ENCODE measurements around the gene GJC1.
A peak's percentile ranks its signal among the peaks of the same experiment; 100 is the strongest.

Gene GJC1

DNA sequence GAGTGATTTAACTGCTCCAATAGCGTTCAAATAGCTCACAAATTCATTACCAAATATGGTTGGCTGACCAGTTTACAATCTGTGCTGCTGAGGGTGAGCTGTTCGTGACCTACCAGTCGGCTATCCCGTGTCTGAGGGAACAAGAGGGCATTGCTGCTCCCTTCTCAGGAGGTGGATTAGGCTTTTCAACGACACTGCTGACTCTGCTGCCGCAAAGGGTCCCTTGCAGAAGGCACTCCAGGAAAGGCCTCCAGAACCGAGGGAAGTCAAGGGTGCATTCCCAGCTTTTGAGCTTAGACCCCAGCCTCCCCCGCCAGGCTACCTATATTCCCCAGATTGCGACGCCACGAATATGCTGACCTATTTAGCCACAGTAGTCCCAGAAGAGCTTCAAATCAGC lies 32.3 kb downstream of the GJC1 start:
- no peak for DNase-seq

GRCh38 chr17:44796731-44797130 lies 33.4 kb downstream of the GJC1 start:
- no peak for DNase-seq

GRCh38 chr17:44795928-44796327 lies 34.2 kb downstream of the GJC1 start:
- DNase-seq, result no peak

DNA sequence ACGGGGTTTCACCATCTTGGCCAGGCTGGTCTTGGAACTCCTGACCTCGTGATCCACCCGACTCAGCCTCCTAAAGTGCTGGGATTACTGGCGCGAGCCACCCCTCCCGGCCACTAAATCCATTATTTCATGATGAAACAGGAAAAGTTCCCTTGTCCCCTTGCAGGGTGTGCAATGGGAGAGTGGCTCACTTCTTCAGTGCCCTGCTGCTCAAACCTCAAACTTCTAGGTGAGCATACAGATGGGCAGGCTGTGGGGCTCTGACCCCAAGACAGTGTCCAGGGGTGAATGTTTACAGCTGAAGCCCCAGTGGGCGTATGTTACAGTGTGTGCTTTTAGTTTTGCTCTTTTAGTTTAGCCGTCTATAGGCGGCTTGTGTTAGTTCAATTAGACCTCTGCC lies 34.7 kb downstream of the GJC1 start:
- no peak for DNase-seq

DNA sequence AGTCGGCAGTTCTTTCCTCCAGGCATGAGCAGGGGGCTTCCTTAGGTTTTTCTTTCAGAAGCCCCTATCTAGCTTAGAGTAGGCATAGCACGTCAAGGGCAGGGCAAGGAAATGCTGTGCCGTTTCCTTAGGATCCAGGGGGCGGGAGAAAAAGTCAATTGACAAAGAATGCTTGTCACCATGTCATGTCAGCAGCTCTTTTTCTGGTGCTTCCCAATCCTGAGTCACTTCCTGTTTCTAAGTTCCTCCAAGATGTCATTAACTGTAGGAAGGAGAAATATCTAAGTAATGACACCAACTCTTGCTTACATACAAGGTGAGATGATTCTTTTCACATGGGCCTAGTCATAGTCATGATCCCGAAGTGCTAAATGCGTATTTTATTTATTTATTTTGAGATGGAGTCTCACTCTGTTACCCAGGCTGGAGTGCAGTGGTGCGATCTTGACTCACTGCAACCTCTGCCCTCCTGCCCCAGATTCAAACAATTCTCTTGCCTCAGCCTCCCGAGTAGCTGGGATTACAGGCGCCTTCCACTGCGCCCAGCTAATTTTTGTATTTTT lies 35.2 kb downstream of the GJC1 start:
- DNase-seq, result peak; percentile 78 to 90

DNA sequence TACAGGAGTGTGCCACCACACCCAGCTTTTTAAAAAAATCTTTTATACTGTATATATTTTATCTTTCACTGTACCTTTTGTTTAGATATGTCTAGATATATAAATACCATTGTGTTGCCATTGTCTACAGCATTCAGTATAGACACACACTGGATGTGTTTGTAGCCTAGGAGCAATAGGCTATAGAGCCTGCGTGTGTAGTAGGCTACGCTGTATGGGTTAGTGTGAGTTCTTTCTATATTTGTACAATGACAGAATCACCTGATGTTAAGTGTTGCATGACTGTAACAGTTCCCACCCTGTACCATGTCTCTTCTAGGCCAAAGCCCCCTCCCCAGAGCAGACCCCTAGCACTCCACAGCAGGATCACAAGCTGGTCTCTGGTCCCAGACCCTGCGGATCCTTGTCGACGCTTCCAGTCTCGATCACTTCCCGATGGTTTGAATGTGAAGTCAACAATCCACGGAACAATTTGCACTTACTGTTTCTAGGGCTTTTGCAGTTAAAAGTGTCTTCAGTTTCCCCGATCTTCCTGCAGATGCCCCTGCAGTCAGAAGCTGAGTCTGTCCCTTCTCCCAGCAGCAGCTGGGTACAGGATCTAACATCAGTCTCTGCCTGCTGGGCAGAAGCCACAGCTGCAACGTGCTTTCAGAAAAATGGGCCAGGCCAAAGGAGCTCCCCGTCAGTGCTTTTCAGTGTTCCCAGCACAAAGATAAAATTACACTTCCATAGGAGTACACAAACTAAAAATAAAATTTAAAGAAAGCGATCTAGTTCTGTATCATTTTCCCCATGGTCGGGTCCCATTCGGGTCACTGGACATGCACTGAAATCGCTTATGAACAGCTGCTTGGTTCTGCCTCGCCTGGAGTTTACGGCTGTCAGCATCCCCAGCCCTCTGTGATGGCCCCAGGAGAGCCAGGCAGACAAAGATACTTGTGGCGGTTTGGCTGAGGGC lies 35.9 kb downstream of the GJC1 start:
- DNase-seq, result no peak

- DNase-seq, result no peak
These were observed 37.8 kb downstream of the GJC1 start for GRCh38 chr17:44792276-44792675.

DNA sequence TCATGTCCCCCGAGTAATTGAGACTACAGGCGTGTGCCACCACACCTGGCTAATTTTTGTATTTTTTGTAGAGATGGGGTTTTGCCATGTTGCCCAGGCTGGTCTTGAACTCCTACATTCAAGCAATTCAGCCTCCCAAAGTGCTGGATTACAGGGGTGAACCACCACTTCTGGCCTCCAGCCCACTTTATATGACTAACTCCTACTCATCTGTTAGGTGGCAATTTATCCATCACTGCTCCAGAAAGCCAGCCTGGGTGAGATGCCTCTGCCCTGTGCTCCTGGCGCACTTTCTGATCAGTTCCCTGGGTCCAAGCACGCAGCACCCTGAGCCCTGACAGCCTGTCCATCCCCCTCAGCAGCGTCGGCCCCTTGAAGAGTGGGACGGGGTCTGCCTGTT lies 41.9 kb downstream of the GJC1 start:
- no peak for DNase-seq

DNA sequence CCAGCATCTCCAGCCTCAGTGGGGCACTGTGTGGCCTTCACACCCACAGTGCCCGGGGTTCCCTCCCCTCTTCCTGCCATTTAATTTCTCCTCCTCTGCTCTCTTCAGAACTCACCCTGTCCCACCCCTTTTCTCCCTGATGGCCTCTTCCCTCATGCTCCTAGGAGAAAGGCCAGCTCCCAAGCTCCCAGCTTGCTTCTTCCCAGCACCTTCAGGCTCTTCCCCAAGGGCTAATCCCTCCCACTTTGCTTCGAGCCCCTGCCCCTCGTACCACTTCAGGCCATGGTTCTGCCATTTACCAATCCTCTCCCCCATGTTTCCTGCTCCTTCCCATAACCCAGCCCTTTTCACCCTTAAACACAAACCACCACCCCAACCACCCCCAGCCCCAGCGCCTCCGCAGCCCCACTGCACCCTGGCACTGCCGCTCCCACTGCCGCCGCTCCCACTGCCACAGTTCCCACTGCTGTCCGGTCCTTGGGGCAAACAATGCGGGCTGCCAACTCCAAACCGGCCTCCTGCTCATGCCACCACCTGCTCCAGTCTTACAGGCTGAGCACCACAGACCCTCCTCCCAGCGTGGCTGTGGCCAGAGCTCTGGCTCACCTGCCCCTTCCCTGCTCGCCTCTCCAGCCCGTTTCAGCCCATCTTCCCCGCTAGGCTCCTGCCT lies 42.7 kb downstream of the GJC1 start:
- no peak for DNase-seq

DNA sequence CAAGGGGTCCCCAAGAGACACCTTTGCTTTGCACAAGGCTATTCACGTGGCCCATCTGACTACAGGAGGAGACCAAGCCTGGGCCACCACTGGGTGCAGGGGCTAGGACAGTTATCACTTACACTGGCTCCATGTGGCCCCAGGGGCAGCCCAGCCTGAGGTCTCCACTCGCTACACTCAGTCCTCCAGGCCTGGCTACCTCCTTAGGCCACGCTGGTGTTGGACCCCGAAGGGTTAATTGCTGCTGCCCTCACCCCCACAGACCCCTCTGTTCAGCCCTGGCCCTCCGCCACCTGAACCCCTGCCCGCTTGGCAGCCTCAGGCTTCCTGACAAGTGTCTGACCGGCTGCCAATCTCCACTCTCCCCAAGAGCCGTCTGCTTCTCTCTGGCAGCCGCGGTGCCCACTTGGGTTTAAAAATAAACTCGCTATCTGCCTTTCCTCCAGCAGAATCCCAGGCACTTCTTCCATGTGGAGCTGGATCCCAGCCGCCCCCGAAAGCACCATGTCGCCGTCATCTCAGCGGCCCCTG lies 43.5 kb downstream of the GJC1 start:
- DNase-seq, result no peak

- no peak for DNase-seq
These were observed 44.2 kb downstream of the GJC1 start for GRCh38 chr17:44785921-44786320.

- DNase-seq, result no peak
These were observed 47.7 kb downstream of the GJC1 start for GRCh38 chr17:44782326-44782850.

DNA sequence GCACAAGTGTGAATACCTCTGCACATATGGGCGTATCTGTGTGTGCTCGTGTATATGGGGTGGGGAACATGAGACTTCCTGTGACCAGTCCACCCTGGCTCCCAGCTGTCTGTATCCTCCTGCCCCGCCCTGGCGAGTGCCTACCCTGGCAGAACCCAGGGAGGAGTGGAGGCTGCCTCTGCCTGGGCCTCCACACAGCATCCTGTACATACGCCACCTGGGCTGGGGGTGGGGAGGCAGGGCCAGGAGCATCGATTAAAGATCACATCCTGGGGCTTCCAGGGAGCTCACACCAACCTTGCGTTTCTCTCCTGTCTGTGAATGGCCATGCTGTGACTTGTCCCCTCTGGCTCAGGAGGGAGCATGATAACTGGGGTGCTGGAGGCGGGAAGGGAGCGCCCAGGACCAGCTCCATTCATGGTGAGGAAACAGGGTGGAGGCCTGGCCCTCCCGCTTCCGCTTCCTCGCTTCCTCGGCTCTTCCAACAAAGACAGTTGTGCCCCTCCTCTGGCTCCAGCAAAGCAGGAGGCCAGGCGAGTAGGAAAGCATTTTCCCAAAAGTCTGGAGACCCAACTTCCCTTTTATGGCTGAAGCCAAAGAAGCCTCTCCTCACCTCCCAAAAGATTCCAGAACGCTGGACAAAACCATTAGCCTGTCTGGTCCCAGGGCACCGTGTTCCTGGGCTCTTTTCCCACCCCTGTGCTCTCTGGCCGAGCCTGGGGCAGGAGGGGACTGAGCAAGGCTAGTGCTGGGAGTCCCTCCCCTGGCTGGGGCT lies 48.3 kb downstream of the GJC1 start:
- DNase-seq, result no peak

- no peak for DNase-seq
These were observed 49.1 kb downstream of the GJC1 start for GRCh38 chr17:44780845-44781480.

DNA sequence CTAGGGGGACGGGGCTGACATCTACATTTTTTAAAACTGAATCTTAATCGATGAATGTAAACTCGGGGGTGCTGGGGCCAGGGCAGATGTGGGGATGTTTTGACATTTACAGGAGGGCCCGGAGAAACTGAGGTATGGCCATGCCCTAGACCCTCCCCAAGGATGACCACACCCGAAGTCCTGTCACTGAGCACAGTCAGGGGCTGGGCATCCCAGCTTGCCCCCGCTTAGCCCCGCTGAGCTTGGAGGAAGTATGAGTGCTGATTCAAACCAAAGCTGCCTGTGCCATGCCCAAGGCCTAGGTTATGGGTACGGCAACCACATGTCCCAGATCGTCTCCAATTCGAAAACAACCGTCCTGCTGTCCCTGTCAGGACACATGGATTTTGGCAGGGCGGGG lies 49.9 kb downstream of the GJC1 start:
- DNase-seq, result no peak

DNA sequence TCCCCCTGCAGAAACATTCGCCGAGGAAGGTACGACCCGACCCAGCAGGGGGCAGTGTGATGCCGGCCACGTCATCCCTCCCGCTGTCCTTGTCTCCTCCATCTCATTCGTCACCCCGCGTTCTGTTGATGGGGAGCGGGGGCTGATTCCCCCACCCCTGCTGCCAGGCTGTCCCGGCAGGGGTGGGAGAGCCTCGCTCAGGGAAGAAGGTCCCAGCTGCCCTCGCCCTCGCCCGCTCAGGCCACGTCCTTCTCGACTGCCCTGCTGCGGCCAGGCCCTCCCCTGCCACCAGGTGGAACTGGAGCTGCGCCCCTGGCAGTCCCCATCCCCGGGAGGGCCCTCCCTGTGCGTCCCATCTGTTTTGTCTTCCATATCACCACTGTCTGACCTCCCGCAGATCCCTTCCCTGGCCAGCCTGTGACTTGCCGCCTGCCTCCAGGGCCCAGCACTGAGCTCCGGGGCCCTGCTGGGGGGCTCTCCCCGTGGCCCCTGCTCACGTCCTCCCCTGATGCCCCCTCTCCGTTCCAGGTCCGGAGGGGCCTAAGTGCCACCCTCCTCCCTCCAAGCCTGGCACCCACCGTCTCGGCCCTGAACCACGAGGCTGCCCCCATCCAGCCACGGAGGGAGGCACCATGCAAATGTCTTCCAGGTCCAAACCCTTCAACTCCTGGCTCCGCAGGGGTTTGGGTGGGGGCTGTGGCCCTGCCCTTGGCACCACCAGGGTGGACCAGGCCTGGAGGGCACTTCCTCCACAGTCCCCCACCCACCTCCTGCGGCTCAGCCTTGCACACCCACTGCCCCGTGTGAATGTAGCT lies 50.7 kb downstream of the GJC1 start:
- DNase-seq, result peak; percentile 65 to 79

GRCh38 chr17:44778656-44779210 lies 51.4 kb downstream of the GJC1 start:
- no peak for DNase-seq

DNA sequence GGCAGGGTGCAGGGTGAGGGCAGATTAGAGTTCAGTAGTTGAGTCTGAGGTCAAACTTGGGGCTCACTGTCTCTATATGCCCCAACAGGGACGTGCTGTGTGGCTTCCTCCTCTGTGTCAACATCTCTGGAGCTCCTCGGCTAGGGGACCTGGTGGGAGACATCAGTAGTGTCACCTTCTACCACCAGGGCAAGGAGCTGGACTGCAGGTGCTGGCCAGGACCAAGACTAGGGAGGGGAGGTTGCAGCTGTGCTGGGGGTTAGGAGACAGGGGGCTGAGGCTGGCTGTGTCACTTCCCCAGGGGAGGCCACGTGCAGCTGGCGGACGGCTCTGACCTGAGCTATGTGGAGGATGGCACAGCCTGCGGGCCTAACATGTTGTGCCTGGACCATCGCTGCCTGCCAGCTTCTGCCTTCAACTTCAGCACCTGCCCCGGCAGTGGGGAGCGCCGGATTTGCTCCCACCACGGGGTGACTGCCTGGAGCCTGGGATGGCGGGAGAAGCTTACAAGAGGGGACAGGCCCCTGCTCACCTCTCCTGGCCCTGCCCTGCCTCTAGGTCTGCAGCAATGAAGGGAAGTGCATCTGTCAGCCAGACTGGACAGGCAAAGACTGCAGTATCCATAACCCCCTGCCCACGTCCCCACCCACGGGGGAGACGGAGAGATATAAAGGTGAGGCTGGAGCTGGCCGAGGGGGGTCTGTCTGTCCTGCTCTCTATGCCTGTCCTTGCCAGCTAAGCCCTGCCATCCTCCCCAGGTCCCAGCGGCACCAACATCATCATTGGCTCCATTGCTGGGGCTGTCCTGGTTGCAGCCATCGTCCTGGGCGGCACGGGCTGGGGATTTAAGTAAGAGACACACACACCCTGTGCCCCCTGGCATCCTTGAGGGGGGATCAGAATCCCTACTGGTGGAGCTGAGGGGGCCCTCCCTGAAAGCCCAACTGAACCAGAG lies 52.4 kb downstream of the GJC1 start:
- DNase-seq, result no peak

- no peak for DNase-seq
These were observed 53.3 kb downstream of the GJC1 start for GRCh38 chr17:44776628-44777393.
